Endothelial cell of umbilical vein (primary cell): Measurements from ENCODE around the gene TMEM108.

Source experiments
- CTCF ChIP-seq, 2 donors: IDR thresholded peaks; 1 replicate in 1 of 2; 2 replicates in 1 of 2; pipeline ENCODE4 v1.5.1; 2011; ENCODE audit warnings: low read length in 2 of 2, mild to moderate bottlenecking in 2 of 2, moderate library complexity in 2 of 2, control low read depth in 1 of 2, inconsistent platforms in 1 of 2, low read depth in 1 of 2; ENCODE audit not compliant: insufficient read depth in 1 of 2; ENCODE audit errors: extremely low read depth in 1 of 2
- GATA2 ChIP-seq: IDR thresholded peaks from 2 replicates; pipeline ENCODE4 v1.7.0; 2011; ENCODE audit warnings: low read depth, mild to moderate bottlenecking, moderate library complexity, mixed read lengths, low read length; ENCODE audit not compliant: insufficient read length, insufficient read depth
- MYC ChIP-seq: IDR thresholded peaks from one replicate; pipeline ENCODE4 v1.6.1; 2011; ENCODE audit warnings: mild to moderate bottlenecking, low read depth, low read length
- POLR2A ChIP-seq: IDR thresholded peaks from 2 replicates; pipeline ENCODE4 v1.6.1; 2012; ENCODE audit warnings: low read depth, mild to moderate bottlenecking, control low read depth, low read length

- TF ChIP-seq MYC = no peak
- no peak for TF ChIP-seq CTCF (IDR thresholded peaks at IDR 0.05; ENCODE audit: extremely low read depth in 1 of 2, insufficient read depth in 1 of 2, low read depth in 1 of 2, low read length in 2 of 2)
- TF ChIP-seq GATA2 = no peak
- TF ChIP-seq POLR2A = no peak
These were observed 36.8 kb downstream of the TMEM108 start for GRCh38 chr3:133074977-133075376.
